Brain pericyte (primary cell): ENCODE data around the gene LYPD6.

ENCODE experiments used
- DNase-seq: peaks from one replicate; pipeline ENCODE4 v3.0.0-alpha.2; 2012; ENCODE audit warnings: low read depth, low spot score

The LYPD6 gene

GRCh38 chr2:149507974-149508373, 177.6 kb downstream of the LYPD6 start:
- no peak for DNase-seq

GRCh38 chr2:149513461-149513860, 183.1 kb downstream of the LYPD6 start:
- DNase-seq: no peak
